Endodermal cell (in vitro differentiated cells): ENCODE measurements around the gene PRKAR1A. TPM values are rescaled to one million over a fixed set of nuclear protein-coding genes. Genes with fewer than 3 reads are reported as not detected.

Experiments used
- DNase-seq: peaks from one replicate; pipeline ENCODE4 v3.0.0-alpha.2; 2017
- H3K27ac ChIP-seq: 2 replicates; pipeline ENCODE4 v1.5.1; 2013; ENCODE audit warnings: mild to moderate bottlenecking, low read depth, low read length, moderate library complexity
- H3K27me3 ChIP-seq: 2 replicates; pipeline ENCODE4 v1.6.1; 2013; ENCODE audit warnings: mild to moderate bottlenecking, low read length, moderate library complexity; ENCODE audit not compliant: insufficient read depth, control insufficient read depth, poor library complexity, severe bottlenecking
- H3K36me3 ChIP-seq: 2 replicates; pipeline ENCODE4 v1.7.0; 2013; ENCODE audit warnings: mild to moderate bottlenecking, low read length, moderate library complexity; ENCODE audit not compliant: control insufficient read depth, insufficient read depth
- H3K4me1 ChIP-seq: one replicate; pipeline ENCODE4 v1.7.0; 2013; ENCODE audit warnings: low read length; ENCODE audit not compliant: control insufficient read depth, insufficient read depth
- H3K4me3 ChIP-seq: 2 replicates; pipeline ENCODE4 v1.5.1; 2013; ENCODE audit warnings: mild to moderate bottlenecking, low read length, moderate library complexity
- H3K9ac ChIP-seq: 2 replicates; pipeline ENCODE4 v1.6.1; 2013; ENCODE audit warnings: mild to moderate bottlenecking, low read length, moderate library complexity; ENCODE audit not compliant: poor library complexity, severe bottlenecking; ENCODE audit errors: extremely low read depth
- H3K9me3 ChIP-seq: 2 replicates; pipeline ENCODE4 v1.6.1; 2013; ENCODE audit warnings: mild to moderate bottlenecking, low read length, moderate library complexity; ENCODE audit not compliant: control insufficient read depth
- H3K27ac Mint-ChIP-seq: 2 replicates; pipeline ENCODE4 v1.8.0; 2020; ENCODE audit warnings: mixed read lengths
- H3K27me3 Mint-ChIP-seq: 2 replicates; pipeline ENCODE4 v1.8.0; 2021; ENCODE audit warnings: mild to moderate bottlenecking, mixed read lengths; ENCODE audit not compliant: insufficient read depth
- H3K36me3 Mint-ChIP-seq: 2 replicates; pipeline ENCODE4 v1.8.0; 2020; ENCODE audit warnings: low read depth, mixed read lengths
- H3K4me1 Mint-ChIP-seq: 2 replicates; pipeline ENCODE4 v1.8.0; 2020; ENCODE audit warnings: mixed read lengths
- H3K4me3 Mint-ChIP-seq: 2 replicates; pipeline ENCODE4 v1.8.0; 2020; ENCODE audit warnings: mild to moderate bottlenecking, moderate library complexity, mixed read lengths
- H3K9me3 Mint-ChIP-seq: 2 replicates; pipeline ENCODE4 v1.8.0; 2020; ENCODE audit warnings: mild to moderate bottlenecking, mixed read lengths
- CTCF ChIP-seq: fragments of 200-600 bp; sonication (generic); conservative IDR thresholded peaks from 2 replicates; pipeline ENCODE4 v1.5.0; 2021; ENCODE audit warnings: antibody characterized with exemption, mild to moderate bottlenecking
- WGBS, 2 experiments: methylation state at CpG; one replicate each; pipeline versions ENCODE4 v1.1.5 to v1.1.7; 2013; ENCODE audit warnings: missing lambda C conversion rate in 2 of 2, mixed read lengths in 1 of 2; ENCODE audit not compliant: insufficient coverage in 1 of 2, insufficient read length in 1 of 2; 5-methylcytosine and 5-hydroxymethylcytosine counted together
- total RNA-seq, 2 donors: library from RNA; stranded (reverse); fragmentation: NEBNext Ultra II Directional in 1 of 2; extraction: Animal tissue kit (Norgen Biotek cat#: 25700) in 1 of 2; gene quantifications; 2 replicates in 1 of 2; 3 replicates in 1 of 2; pipeline ENCODE4 v1.2.1, GENCODE V29; 2021

PRKAR1A gene
- total RNA-seq, 2 donors from 2014 or later: 194 to 227 TPM

DNA sequence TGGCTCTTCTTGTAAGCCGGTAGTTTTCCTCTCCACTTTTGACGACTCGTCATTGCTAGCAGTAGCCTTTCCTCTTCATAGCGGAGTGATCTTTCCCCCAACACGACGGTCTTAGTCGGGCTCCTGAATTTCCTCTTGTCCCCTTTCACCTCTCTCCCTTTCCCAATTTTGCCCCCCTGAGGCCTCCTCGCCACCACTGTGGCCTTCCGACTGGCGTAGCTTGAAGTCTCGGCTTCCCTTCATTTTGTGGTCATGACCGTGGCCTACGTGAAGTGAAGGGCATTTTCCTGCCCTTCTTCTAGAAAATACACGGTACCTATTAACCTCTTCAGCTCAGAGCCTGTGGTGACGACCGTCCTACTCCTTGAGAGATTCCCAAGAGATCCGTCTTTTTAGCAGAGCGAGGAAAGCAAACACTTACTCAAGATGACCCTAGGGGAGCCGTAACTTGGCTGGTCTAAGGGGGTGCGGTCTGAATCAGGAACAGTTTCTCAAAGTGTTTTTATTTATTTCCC is 787 bp downstream of the PRKAR1A start:
- TF ChIP-seq CTCF: no peak
- Histone ChIP-seq H3K27ac (peak overlapping the region; percentile 97), H3K4me3 (peak overlapping the region; percentile 95), H3K4me1 (peaks cover 4% of the 10 kb centered on the region), H3K36me3 (peaks cover 33% of the 10 kb centered on the region), H3K27me3 (no peaks in the 10 kb centered on the region), H3K9me3 (peaks cover 30% of the 10 kb centered on the region), H3K9ac (peak overlapping the region; percentile 95)
- peak overlapping the region; percentile 98 for H3K27ac Mint-ChIP-seq
- H3K27me3 Mint-ChIP-seq: no peaks in the 10 kb centered on the region
- H3K4me3 Mint-ChIP-seq: peak overlapping the region; percentile 98
- peaks cover 18% of the 10 kb centered on the region for H3K9me3 Mint-ChIP-seq
- DNase-seq: peak; percentile 79
- H3K4me1 Mint-ChIP-seq: peaks cover 27% of the 10 kb centered on the region
- H3K36me3 Mint-ChIP-seq: peaks cover 30% of the 10 kb centered on the region
- 0 to 1% methylated on average over 17 to 20 of the region's 20 CpGs for WGBS, 2 experiments

DNA sequence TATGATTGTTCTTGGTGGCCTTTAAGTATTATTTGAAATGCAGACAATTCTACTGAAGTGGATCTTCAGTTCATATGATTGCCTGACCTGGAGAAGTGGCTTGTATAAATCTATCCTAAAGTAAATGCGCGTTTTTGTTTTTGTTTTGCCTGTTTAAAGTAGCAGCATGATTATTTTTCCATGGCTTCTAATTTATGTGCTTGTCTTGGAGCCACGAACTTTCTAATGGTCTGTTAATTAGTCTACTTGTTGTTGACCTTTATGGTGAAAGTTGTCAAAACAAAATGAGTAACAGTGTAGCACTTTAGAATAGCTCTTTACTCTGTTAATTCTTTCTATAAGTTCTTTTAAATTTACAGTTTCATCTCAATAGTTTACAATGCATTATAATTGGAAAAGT is 1.7 kb downstream of the PRKAR1A start:
- peak overlapping the region; percentile 98 for H3K27ac Mint-ChIP-seq
- no peak for DNase-seq
- peaks cover 42% of the 10 kb centered on the region for H3K36me3 ChIP-seq
- no peak for TF ChIP-seq CTCF
- H3K4me1 ChIP-seq: peaks cover 4% of the 10 kb centered on the region
- peaks cover 27% of the 10 kb centered on the region for H3K4me1 Mint-ChIP-seq
- peaks cover 39% of the 10 kb centered on the region for H3K9me3 ChIP-seq
- no peaks in the 10 kb centered on the region for H3K27me3 ChIP-seq
- H3K9ac ChIP-seq: peak overlapping the region; percentile 95
- H3K4me3 ChIP-seq: peak overlapping the region; percentile 95
- H3K27ac ChIP-seq: no peak overlapping the region
- peak overlapping the region; percentile 98 for H3K4me3 Mint-ChIP-seq
- no peaks in the 10 kb centered on the region for H3K27me3 Mint-ChIP-seq
- H3K9me3 Mint-ChIP-seq: peaks cover 27% of the 10 kb centered on the region
- peaks cover 39% of the 10 kb centered on the region for H3K36me3 Mint-ChIP-seq
- 38% methylated on average over 3 of the region's 3 CpGs; no CpG with 5 or more reads in 1 of the 2 experiments for WGBS, 2 experiments

GRCh38 chr17:68514831-68515635 is 2.8 kb downstream of the PRKAR1A start:
- H3K27ac ChIP-seq: no peak overlapping the region
- Mint-ChIP-seq H3K27me3 (no peaks in the 10 kb centered on the region), H3K4me3 (peak overlapping the region; percentile 98), H3K4me1 (peaks cover 27% of the 10 kb centered on the region), H3K27ac (no peak overlapping the region), H3K36me3 (peaks cover 50% of the 10 kb centered on the region), H3K9me3 (peaks cover 31% of the 10 kb centered on the region)
- WGBS, 2 experiments: 82 to 92% methylated on average over 15 of the region's 15 CpGs
- peaks cover 4% of the 10 kb centered on the region for H3K4me1 ChIP-seq
- H3K4me3 ChIP-seq: peak overlapping the region; percentile 95
- no peak overlapping the region for H3K9ac ChIP-seq
- peaks cover 53% of the 10 kb centered on the region for H3K36me3 ChIP-seq
- no peak for TF ChIP-seq CTCF
- no peaks in the 10 kb centered on the region for H3K27me3 ChIP-seq
- peak; percentile 25 for DNase-seq
- peaks cover 40% of the 10 kb centered on the region for H3K9me3 ChIP-seq
